ENCODE results near the gene UBXN10.

UBXN10 gene

DNA sequence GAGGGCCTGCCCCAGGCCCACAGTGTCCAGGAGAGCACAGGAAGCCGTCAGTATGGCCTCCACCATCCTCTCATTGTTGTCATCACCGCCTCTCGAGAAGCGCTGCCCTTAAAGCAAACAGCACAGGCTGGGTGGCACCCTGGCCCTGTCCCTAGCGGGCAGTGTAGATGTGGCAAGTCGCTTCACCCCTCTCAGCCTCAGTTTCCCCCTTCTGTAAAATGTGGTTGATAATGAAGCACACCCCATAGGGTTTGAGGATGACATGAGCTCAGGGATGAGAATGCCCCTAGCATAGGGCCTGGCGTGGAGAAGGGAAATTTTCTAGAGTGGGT lies 33.3 kb upstream of the UBXN10 start:
- DNase-seq: no peak

DNA sequence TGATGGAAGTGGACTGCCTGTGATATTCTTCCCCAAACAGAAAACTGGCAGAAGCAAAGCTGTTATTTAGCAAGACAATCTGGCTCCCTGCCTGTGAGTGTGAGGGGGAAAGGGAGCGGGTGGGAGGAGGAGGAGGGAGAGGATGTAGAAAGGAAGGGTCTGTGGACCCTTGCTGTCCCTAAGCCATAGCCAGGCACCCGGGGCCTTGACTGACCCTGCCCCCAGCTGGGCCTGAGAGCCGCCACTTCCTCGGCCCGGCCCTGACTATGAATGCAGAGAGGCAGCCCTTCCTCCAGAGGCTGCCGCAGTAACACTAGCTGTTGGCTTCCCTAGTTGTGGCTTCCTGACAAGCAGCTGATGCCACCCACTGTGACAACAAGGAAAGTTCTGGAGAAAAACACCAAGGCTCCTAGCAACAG lies 32.9 kb upstream of the UBXN10 start:
- no peak for DNase-seq

DNA sequence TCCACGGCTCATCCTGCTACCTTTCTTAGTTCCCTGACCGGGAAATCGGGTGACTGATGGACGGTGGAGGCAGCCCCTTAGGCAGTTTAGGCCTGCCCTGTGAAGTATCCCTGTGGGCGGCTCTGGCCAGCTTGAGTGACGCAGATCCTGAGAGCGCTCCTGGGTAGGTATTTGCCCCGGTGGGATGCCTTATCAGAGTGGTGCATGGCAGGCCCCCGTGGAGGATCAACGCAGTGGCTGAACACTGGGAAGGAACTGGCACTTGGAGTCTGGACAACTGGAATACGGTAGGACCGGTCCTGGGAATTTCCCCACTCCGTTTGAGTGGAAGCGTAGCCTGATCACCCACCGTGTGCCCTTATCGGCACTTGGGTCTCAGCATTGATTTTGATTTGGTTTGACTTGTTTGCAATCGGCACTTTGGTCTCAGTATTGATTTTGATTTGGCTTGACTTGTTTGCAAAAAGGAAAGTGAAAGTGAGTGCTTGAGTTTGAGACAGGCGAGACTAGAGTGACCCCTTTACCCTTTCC lies 31.5 kb upstream of the UBXN10 start:
- DNase-seq: no peak

GRCh38 chr1:20158358-20159070 lies 27.4 kb upstream of the UBXN10 start:
- no peak for DNase-seq

DNA sequence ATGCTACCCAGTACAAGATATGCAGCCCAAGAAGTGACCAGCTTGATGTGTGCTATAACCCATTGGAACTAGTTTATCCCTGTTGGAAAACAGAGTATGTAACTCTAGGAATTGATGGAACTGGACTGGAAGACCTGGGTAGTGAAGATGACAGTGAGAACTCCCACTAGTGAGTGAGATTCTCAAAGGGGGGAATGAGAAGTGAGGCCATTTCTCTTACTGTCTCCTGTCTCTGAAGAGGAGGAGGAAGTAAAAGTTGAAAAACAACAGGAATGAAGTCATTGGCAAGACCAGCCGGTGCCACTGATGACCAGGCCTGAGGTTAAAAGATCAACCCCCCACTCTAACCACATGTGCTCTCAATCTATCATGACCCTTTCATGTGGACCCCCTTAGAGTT lies 25.9 kb upstream of the UBXN10 start:
- no peak for DNase-seq

- DNase-seq: no peak
Measured at GRCh38 chr1:20164694-20165202, 21.1 kb upstream of the UBXN10 start.

DNA sequence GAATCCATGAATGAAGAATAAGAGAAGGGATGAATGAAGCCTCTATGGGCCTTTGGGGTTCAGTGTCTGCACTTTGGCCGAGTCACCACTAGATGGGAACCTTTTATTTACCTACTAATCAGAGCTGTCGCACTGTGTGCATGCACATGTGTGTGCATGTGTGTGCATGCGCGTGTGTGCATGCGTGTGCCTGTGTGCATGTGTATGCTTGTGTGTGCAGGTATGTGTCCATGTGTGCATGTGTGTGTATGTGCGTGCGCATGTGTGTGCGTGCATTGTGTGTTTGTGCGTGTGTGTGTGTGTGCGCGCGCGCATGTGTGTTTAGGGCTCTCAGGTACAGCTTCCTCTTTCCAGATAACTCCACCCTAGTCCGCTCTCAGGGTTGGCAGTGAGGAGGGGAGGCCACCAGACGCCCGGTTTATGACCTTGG lies 20.4 kb upstream of the UBXN10 start:
- no peak for DNase-seq

GRCh38 chr1:20166051-20166450 lies 19.8 kb upstream of the UBXN10 start:
- DNase-seq: no peak

DNA sequence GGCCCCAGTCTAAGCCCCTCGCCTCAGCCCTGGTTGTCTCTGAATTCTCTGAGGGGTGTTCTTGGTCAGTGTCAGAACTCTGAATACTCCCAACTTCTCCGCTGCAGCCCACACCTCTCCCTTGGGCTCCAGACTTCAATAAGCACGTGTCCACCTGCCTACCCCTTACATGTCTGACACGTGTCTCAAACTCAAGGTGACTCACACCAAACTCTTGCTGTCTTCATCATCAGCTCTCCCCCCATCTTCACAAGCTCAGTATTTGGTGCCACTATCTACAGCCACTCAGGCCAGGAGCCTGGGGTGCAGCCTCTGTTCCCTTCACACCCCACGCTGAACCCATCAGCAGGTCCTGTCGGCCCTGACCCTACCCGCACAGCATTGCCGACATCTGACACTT lies 18.8 kb upstream of the UBXN10 start:
- no peak for DNase-seq

GRCh38 chr1:20168564-20169491 lies 17.1 kb upstream of the UBXN10 start:
- no peak for DNase-seq

- DNase-seq: no peak
Measured at GRCh38 chr1:20169932-20170331, 16.0 kb upstream of the UBXN10 start.

DNA sequence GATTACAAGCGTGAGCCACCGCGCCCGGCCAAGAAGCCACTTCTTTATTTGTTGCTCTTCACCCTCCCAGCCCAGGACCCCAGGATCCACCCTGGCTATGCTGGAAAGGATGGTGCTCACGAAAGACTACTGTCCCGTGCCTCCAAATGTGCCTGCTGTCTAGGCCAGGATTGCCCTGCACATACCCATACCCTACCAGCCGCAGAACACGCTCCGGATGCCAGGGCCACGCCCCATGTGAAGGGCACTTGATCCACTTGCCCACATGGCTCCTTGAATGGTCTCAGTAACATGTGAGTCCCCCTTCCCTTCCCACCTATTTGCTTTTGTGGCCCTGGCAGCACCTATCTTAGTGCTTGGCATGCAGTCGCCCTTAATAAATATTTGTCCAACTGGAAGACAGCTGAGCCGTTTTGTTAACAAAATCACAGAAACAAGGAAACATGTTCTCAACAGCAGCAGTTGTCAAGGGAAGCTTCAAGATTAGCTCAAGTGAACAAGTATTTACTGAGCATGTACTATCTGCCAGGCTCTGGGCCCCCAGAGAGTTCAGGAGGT lies 13.8 kb upstream of the UBXN10 start:
- no peak for DNase-seq

DNA sequence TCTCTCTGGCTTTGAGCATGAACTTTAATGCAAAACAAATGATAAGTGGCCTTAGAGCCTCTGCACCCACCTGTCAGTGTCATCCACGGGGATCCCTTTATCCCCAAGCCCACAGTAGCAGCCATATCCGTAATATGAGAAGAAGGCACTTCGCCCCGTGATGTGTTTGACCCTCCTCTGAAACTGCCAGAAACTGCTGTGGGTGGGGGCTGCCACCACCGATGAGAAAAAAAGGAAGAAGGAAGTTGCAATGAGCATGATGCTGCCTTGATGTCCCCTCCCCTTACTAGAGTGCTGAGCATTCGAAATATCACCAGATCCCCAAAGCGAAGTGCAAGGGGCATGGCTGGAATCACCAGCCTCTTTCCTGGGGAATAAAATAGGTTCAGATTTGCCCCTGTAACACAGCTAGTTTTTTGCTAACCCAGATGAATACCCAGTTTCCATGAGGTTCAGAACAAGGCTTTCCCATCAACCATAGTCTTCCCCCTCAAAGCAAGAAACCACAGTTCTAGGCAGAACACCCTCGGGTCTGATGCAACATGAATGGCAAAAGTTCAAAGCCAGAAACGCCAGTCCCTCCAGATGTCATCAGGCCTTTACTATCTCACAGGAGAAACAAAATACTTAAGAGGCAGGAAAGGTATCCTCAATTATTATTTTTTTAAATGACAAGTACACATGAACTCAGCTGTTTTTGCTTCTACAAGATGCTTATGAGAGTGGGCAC lies 10.8 kb upstream of the UBXN10 start:
- DNase-seq: no peak

DNA sequence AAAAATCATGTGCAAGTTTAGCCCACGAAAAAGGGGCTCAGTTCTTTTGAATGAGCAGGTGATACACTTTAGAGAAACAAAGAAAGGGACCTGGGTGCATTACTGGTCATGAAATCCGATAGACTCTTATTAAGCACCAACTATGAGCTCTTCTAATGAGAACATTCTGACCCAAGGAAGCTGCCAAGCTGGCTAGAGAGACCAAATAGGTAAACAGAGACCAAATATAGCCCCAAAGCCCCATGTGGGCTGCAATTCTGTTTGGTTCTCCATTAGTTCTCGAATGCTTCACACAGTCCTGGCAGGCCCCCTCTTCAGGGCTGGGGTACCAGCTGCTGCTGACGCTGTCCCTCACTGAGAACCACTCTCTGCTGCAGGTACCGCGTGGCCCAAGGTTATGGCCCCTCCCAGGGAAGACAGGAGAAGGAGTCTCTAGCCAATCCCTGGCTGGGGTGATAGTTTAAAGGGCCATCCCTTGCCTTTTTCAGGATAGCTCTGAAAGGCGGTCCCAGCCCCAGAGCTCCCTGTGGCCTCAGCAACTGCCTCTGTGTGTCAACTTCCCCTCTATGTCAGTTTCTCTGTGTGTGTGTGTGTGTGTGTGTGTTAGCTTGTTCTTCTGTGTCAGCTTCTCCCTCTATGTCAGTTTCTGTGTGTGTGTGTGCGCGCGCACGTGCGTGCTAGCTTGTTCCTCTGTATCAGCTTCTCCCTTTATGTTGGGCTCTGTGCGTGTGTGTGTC lies 7.1 kb upstream of the UBXN10 start:
- DNase-seq: no peak

GRCh38 chr1:20179371-20180128 lies 6.3 kb upstream of the UBXN10 start:
- DNase-seq: no peak

GRCh38 chr1:20180129-20180843 lies 5.6 kb upstream of the UBXN10 start:
- no peak for DNase-seq

DNA sequence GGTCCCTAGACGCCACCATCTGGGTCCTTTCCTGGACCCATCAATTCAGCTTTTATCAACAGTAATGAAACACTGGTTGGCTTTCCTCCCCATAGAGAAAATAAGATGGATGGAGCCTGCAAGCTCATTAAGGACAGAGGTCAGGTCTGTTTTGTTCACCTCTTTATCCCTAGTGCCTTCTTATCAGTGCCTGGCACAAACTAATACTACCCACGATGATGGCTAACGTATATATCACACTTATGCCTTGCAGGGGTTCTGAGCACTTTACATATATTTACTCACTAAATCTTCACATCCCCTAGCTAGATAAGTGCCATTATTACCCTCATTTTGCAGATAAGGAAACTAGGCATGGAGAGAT lies 5.1 kb upstream of the UBXN10 start:
- no peak for DNase-seq

DNA sequence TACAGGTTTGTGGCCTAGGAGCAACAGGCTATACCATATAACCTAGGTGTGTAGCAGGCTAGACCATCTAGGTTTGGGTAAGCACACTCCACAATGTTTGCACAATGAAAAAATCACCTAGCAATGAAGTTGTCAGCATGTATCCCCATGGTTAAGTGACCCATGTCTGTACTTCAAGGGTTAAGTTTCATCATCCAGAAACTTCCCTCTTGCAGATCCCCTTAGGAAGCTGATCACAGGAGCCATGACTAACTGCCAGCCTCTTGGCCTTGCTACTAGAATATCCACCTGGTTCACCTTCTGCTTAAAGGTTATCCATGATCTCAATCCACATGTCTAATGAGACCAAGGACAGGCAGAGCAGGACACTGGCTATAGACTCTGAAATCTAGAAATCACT lies 3.5 kb upstream of the UBXN10 start:
- no peak for DNase-seq

GRCh38 chr1:20183035-20183434 lies 2.9 kb upstream of the UBXN10 start:
- no peak for DNase-seq

DNA sequence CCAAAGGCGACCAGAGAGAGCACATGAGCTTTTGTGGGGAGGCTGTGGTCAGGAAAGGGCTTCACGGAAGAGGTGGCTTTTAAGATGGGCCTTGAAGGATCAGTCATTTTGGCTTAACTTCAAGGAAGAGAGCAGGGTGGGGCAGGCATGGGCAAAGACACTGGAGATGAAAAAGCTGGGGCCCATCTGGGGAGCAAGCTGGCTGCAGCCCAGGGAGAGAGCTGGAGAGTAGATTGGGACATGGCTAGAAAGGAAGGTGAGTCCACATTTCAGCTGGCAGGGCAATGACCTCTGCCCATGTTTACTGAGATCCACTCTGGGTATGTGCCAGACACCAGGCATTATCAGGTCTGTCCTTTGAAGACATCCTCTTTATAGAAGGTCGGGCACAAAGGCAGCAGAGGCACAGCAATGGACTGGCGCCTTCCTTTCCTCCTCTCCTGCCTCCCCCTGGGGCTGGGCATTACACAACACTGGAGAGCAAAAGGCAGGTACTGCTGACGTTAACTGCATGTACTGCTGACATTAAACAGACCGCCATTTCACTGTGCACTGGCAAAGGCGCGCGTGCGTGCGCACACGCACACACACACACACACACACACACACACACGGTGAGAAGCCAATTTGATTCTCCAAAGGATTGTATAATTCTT lies 2.2 kb upstream of the UBXN10 start:
- no peak for DNase-seq

All from NCI-H524 treated with DMSO at 0.1 percent for 48 hours (cell line).